CD4-positive, alpha-beta T cell treated with Interleukin-15 for 1 hour (primary cell): ENCODE data around the gene SNED1.
A peak's percentile ranks its signal among the peaks of the same experiment; 100 is the strongest.
"Not testable (repeated sequence)": the region's sequence is repeated elsewhere in the genome, so short reads cannot be mapped to it uniquely, and the experiment has no call there.

Experiments
- DNase-seq: peaks from one replicate; pipeline ENCODE4 v3.0.0-alpha.2; 2020

The SNED1 gene

GRCh38 chr2:240972636-240973521, 25.5 kb upstream of the SNED1 start:
- DNase-seq: no peak

- DNase-seq: peak; percentile 47
These were observed 23.4 kb upstream of the SNED1 start for GRCh38 chr2:240974771-240975572.

GRCh38 chr2:240975903-240976302, 22.5 kb upstream of the SNED1 start:
- DNase-seq: not testable (repeated sequence)

GRCh38 chr2:240981280-240981679, 17.1 kb upstream of the SNED1 start:
- DNase-seq: peak; percentile 4

GRCh38 chr2:240981871-240982800, 16.3 kb upstream of the SNED1 start:
- DNase-seq: peak; percentile 11

- DNase-seq: peak; percentile 15
These were observed 15.6 kb upstream of the SNED1 start for GRCh38 chr2:240982821-240983281.

GRCh38 chr2:240983361-240983995, 14.9 kb upstream of the SNED1 start:
- peak; percentile 23 for DNase-seq

- DNase-seq: no peak
These were observed 14.4 kb upstream of the SNED1 start for GRCh38 chr2:240983996-240984498.

GRCh38 chr2:240985881-240986786, 12.3 kb upstream of the SNED1 start:
- peak; percentile 8 for DNase-seq

GRCh38 chr2:240986787-240987411, 11.5 kb upstream of the SNED1 start:
- DNase-seq: peak; percentile 6

- DNase-seq: peak; percentile 14
These were observed 10.8 kb upstream of the SNED1 start for GRCh38 chr2:240987588-240987987.

GRCh38 chr2:240988146-240988545, 10.3 kb upstream of the SNED1 start:
- DNase-seq: no peak

- no peak for DNase-seq
These were observed 9.7 kb upstream of the SNED1 start for GRCh38 chr2:240988571-240989271.

GRCh38 chr2:240989451-240990265, 8.8 kb upstream of the SNED1 start:
- no peak for DNase-seq

GRCh38 chr2:240990266-240990529, 8.2 kb upstream of the SNED1 start:
- no peak for DNase-seq

- DNase-seq: no peak
These were observed 7.6 kb upstream of the SNED1 start for GRCh38 chr2:240990726-240991377.

GRCh38 chr2:240991378-240992263, 6.8 kb upstream of the SNED1 start:
- DNase-seq: peak; percentile 28
